Adrenal gland (tissue), 12 donors: ENCODE data around the gene MAP2K1. TPM values are rescaled to one million over a fixed set of nuclear protein-coding genes. Genes with fewer than 3 reads are reported as not detected.
"Not testable (repeated sequence)": the region's sequence is repeated elsewhere in the genome, so short reads cannot be mapped to it uniquely, and the experiment has no call there.

ENCODE experiments used
- DNase-seq, 7 donors: peaks; one replicate each; pipeline ENCODE4 v3.0.0-alpha.2; 2019 to 2020
- H3K27ac ChIP-seq, 5 donors: fragments of 200-600 bp; sonication (generic) in 4 of 5; 1 replicate in 3 of 5; 2 replicates in 2 of 5; pipeline versions ENCODE4 v1.5.1 to v1.8.0; 2016 to 2020; ENCODE audit warnings: mild to moderate bottlenecking in 1 of 5
- H3K27me3 ChIP-seq: fragments of 200-600 bp; 2 replicates; pipeline ENCODE4 v1.8.0; 2021
- H3K36me3 ChIP-seq, 2 donors: fragments of 200-600 bp; replicated peaks in 1 of 2; 1 replicate in 1 of 2; 2 replicates in 1 of 2; pipeline versions ENCODE4 v1.5.1 to v1.8.0; 2018 to 2022
- H3K4me1 ChIP-seq, 2 donors: fragments of 200-600 bp; replicated peaks in 1 of 2; 1 replicate in 1 of 2; 2 replicates in 1 of 2; pipeline versions ENCODE4 v1.5.1 to v1.8.0; 2018 to 2021
- H3K4me3 ChIP-seq, 4 donors: fragments of 200-600 bp; sonication (generic) in 3 of 4; one replicate each; pipeline ENCODE4 v1.5.1; 2016 to 2018
- H3K9me3 ChIP-seq, 3 donors: fragments of 200-600 bp; sonication (generic) in 1 of 3; replicated peaks in 1 of 3; 1 replicate in 2 of 3; 2 replicates in 1 of 3; pipeline versions ENCODE4 v1.5.1 to v1.8.0; 2016 to 2021
- POLR2A ChIP-seq, 2 donors: fragments of 450-650 bp; IDR thresholded peaks; one replicate each; pipeline ENCODE4 v1.6.1; 2017; ENCODE audit warnings: antibody characterized with exemption in 2 of 2, mild to moderate bottlenecking in 2 of 2, moderate library complexity in 1 of 2
- WGBS, 4 donors: extraction: QIAGEN DNeasy Blood & Tissue Kit in 2 of 4; methylation state at CpG; one replicate each; pipeline versions ENCODE4 v1.1.5 to v1.1.7; 2013 to 2017; 5-methylcytosine and 5-hydroxymethylcytosine counted together
- intact Hi-C, 2 donors: fragments of 100-400 bp; cut with DNase I; formaldehyde crosslinking; loops; one replicate each; pipeline versions ENCODE4 v1.14.1 to v1.15.0; 2022 to 2023
- polyA plus RNA-seq, 3 donors: library from polyadenylated mRNA; stranded (reverse); fragments of 200-250 nt in 2 of 3; fragments of 350-450 nt in 1 of 3; fragmentation: Illumina TruSeq in 1 of 3; extraction: RNeasy Lipid Tissue Mini Kit (QIAGEN cat#74804) in 1 of 3; gene quantifications; one replicate each; pipeline ENCODE4 v1.2.3, GENCODE V29; 2013 to 2014
- total RNA-seq, 9 donors: library from RNA; depleted of rRNA in 4 of 9; stranded (reverse); fragments of >200 nt in 4 of 9; fragments of 120-200 nt in 1 of 9; fragmentation: NEBNext Ultra II Directional in 1 of 9; extraction: Animal tissue kit (Norgen Biotek cat#: 25700) in 1 of 9; gene quantifications; one replicate each; pipeline versions ENCODE4 v1.1.0 to v1.2.4, GENCODE V29; 2013 to 2023
- TF ChIP-seq, protein P1 (sequence below), 6 experiments: fragments of 450-650 bp in 4 of 6; fragments of 200-600 bp in 2 of 6; sonication (generic) in 1 of 6; IDR thresholded peaks; 1 replicate in 5 of 6; 2 replicates in 1 of 6; pipeline versions ENCODE4 v1.5.1 to v1.8.0; 2016 to 2021; ENCODE audit warnings: antibody characterized with exemption in 6 of 6, mild to moderate bottlenecking in 2 of 6, moderate library complexity in 1 of 6
- donor health status: healthy with polysubstance abuse.
- donor health status: Bipolar disorder and iron deficiency.
- donor health status: DM: yes; HTN: yes; CAD: no.
- donor health status: DM: no; HTN: no; CAD: no.
- donor health status: DM: no; HTN: no; CAD: no.
- donor health status: DM: yes; HTN: yes; CAD: no.

The MAP2K1 gene
- total and polyA plus RNA-seq, 12 donors, result 14.0 to 60.0 (median 45.9) TPM

DNA sequence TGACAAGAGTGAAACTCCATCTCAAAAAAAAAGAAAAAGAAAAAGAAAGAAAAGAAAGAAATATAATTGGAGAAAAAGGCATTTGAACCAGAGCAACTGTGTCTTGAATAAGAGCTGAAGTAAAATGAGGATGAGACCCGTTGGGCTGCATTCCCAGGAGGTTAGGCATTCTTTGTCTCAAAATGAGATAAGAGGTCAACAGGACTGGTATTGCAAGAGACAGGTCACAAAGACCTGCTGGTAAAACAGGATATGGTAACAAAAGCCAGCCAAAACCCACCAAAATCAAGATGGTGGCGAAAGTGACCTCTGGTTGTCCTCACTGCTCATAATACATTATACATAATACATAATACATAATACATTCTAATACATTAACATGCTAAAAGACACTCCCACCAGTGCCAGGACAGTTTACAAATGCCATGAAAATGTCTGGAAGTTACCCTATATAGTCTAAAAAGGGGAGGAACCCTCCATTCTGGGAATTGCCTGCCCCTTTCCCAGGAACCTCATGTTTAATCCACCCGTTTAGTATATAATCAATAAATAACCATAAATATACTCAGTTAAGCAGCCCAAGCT is 21.7 kb upstream of the MAP2K1 start:
- Histone ChIP-seq H3K27ac (no peak overlapping the region), H3K4me3 (no peak overlapping the region), H3K4me1 (peaks cover 3 to 5% of the 10 kb centered on the region in 2 donors), H3K9me3 (no peaks in the 10 kb centered on the region), H3K27me3 (no peaks in the 10 kb centered on the region), H3K36me3 (no peaks in the 10 kb centered on the region)
- no peak for TF ChIP-seq POLR2A (IDR thresholded peaks at IDR 0.05)
- TF ChIP-seq, protein P1, sequence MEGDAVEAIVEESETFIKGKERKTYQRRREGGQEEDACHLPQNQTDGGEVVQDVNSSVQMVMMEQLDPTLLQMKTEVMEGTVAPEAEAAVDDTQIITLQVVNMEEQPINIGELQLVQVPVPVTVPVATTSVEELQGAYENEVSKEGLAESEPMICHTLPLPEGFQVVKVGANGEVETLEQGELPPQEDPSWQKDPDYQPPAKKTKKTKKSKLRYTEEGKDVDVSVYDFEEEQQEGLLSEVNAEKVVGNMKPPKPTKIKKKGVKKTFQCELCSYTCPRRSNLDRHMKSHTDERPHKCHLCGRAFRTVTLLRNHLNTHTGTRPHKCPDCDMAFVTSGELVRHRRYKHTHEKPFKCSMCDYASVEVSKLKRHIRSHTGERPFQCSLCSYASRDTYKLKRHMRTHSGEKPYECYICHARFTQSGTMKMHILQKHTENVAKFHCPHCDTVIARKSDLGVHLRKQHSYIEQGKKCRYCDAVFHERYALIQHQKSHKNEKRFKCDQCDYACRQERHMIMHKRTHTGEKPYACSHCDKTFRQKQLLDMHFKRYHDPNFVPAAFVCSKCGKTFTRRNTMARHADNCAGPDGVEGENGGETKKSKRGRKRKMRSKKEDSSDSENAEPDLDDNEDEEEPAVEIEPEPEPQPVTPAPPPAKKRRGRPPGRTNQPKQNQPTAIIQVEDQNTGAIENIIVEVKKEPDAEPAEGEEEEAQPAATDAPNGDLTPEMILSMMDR (IDR thresholded peaks at IDR 0.05), result no peak
- DNase-seq, result peak in 1 of 7 donors; percentile 8
- WGBS, 4 donors, result 76 to 83% (median 78%) methylated on average over 3 of the region's 3 CpGs
- intact Hi-C loops, result no loop called here

DNA sequence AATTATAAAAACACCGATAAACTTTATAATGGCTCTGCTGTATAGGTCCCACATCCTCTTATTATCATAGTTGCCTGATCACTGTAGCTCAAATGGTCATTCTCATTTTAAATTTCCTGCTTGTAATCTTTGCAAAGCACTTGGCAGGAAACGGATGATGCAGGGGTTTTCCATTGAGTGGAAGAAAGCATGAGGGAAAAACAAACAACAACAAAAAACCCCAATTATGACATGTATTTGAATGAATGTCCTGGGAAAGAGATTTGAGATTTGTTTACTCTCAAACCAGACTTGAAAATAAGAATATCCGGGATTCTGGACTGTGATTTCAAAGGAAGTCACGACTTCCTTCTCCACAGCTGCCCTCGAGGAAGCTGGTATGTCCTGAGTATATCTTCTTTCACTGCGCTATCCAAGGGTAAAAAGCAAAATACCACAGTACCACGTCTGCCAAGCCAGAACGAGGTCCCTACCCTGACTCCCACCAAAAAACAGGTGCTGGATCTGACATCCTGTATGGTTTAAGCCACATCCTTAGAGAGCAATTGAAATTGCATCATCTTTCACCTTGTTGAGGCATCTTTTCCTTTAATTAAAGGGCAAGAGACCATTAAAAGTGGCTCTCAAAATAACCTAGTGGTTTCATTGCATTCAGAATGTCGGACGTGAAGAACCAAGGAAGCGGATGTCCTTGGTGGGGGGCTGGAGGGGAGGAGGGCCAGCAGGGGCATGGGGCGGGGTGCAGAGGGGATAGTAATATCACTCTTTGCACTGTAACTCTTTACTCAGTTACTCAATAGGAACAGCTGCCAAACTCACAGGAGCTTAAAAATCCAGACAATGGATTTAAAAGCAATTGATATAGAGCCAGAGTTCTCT is 16.7 kb upstream of the MAP2K1 start:
- WGBS, 4 donors, result 12 to 24% (median 19%) methylated on average over 12 of the region's 12 CpGs
- peak in 1 of 7 donors; percentile 17 for DNase-seq
- peak overlapping the region; percentile 8 to 93 (median 52) for H3K27ac ChIP-seq
- TF ChIP-seq, protein P1 (IDR thresholded peaks at IDR 0.05), result no peak
- TF ChIP-seq POLR2A (IDR thresholded peaks at IDR 0.05), result no peak
- H3K36me3 ChIP-seq, result no peaks in the 10 kb centered on the region
- H3K4me1 ChIP-seq, result peaks cover 3 to 5% of the 10 kb centered on the region in 2 donors
- no peaks in the 10 kb centered on the region for H3K27me3 ChIP-seq
- H3K9me3 ChIP-seq, result no peaks in the 10 kb centered on the region
- peak overlapping the region in 2 of 4 donors; percentile 11 to 61 for H3K4me3 ChIP-seq
- intact Hi-C loops, result no loop called here

DNA sequence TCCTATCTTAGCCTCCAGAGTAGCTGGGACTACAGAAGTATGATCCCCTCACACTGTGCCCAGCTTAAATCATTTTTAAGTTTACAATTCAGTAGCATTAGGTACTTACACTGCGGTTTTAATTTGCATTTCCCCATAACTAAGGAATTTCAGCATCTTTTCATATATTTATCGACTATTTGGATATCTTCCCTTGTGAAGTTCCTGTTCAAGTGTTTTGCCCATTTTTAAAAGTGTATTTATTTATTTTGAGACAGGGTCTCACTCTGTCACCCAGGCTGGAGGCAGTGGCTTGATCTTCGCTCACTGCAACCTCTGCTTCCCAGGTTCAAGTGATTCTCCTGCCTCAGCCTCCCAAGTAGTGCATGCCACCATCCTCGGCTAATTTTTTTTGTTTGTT is 12.5 kb upstream of the MAP2K1 start:
- H3K27me3 ChIP-seq, result no peaks in the 10 kb centered on the region
- H3K4me1 ChIP-seq, result peaks cover 0 to 5% of the 10 kb centered on the region in 2 donors
- intact Hi-C loops, result no loop called here
- no peaks in the 10 kb centered on the region for H3K36me3 ChIP-seq
- H3K4me3 ChIP-seq, result no peak overlapping the region
- DNase-seq, result no peak
- no peaks in the 10 kb centered on the region for H3K9me3 ChIP-seq
- 95 to 99% (median 98%) methylated on average over 4 of the region's 4 CpGs for WGBS, 4 donors
- H3K27ac ChIP-seq, result no peak overlapping the region
- TF ChIP-seq POLR2A (IDR thresholded peaks at IDR 0.05), result no peak
- TF ChIP-seq, protein P1 (IDR thresholded peaks at IDR 0.05), result no peak

DNA sequence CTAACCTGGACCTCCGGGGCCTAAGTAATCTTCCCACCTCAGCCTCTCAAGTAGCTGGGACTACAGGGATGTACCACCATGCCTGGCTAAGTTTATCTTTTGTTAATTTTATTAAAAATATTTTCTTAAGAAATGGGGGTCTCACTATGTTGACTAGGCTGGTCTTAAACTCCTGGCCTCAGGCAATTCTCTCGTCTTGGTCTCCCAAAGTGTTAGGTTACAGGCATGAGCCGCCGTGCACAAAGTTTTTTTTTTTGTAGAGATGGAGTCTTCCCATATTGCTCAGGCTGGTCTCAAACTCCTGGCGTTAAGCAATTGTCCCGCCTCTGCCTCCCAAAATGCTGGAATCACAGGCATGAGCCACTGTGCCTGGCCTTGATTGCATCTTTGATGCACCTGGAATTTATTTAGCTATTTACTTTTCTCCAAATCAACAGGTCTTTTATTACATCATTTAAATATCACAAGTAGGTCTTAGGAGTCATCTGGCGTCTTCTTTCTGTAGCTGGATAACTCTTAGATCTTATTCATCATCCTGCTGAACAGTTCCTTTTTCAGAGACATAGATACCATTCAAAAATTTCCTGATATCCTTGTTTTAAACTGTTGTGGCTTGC is 7.8 kb upstream of the MAP2K1 start:
- Histone ChIP-seq H3K27me3 (no peaks in the 10 kb centered on the region), H3K4me1 (no peaks in the 10 kb centered on the region), H3K27ac (no peak overlapping the region), H3K9me3 (no peaks in the 10 kb centered on the region), H3K4me3 (no peak overlapping the region), H3K36me3 (no peaks in the 10 kb centered on the region)
- TF ChIP-seq, protein P1 (IDR thresholded peaks at IDR 0.05), result no peak
- TF ChIP-seq POLR2A (IDR thresholded peaks at IDR 0.05), result no peak
- WGBS, 4 donors, result 91 to 95% (median 93%) methylated on average over 7 of the region's 7 CpGs
- intact Hi-C loops, result no loop called here
- no peak for DNase-seq

DNA sequence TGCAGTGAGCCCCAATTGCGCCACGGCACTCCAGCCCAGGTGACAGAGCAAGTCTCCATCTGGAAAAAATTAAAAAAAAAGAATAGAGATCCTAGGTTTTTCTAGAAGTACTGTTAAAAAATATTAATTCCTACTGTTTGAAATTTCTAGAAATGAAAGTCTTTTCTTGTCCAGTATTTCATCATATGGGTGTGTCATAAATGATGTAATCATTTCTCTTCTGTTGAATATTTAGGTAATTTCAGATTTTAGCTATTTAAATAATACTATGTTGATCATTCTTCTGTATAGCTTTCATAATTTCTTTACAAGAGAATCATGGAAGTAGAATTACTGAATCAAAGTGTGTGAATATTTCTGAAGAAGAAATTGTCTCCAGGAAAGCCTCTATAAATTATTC is 5.3 kb upstream of the MAP2K1 start:
- 94 to 98% (median 95%) methylated on average over 2 of the region's 2 CpGs for WGBS, 4 donors
- H3K4me1 ChIP-seq, intact Hi-C loops: not testable (repeated sequence)

More for the DNA sequence above, 5.3 kb upstream of the MAP2K1 start:
- H3K9me3 ChIP-seq, DNase-seq, H3K36me3 ChIP-seq, H3K27me3 ChIP-seq, H3K4me3 ChIP-seq, H3K27ac ChIP-seq: not testable (repeated sequence)
